ENCODE results near the gene ECSIT. TPM values are rescaled to one million over a fixed set of nuclear protein-coding genes. Genes with fewer than 3 reads are reported as not detected.

The ECSIT gene
- total and polyA plus RNA-seq, 10 donors: 30.2 to 55.1 (median 36.3) TPM

- no peaks in the 10 kb centered on the region for H3K27me3 ChIP-seq (replicated peaks in 1 of 7)
- H3K36me3 ChIP-seq: peaks cover 0 to 55% (median 28%) of the 10 kb centered on the region in 6 donors
- 81 to 88% (median 84%) methylated on average over 4 of the region's 4 CpGs for WGBS, 5 donors
- no peaks in the 10 kb centered on the region for H3K9me3 ChIP-seq
- H3K27ac ChIP-seq: no peak overlapping the region
- TF ChIP-seq CTCF (IDR thresholded peaks at IDR 0.05 in 8 of 11, conservative IDR thresholded peaks at IDR 0.05 in 3 of 11): no peak
- TF ChIP-seq POLR2AphosphoS5 (IDR thresholded peaks at IDR 0.05): no peak
- TF ChIP-seq POLR2A (IDR thresholded peaks at IDR 0.05): no peak
- peaks cover 25 to 85% (median 49%) of the 10 kb centered on the region in 6 donors for H3K4me1 ChIP-seq
- DNase-seq: no peak
- intact Hi-C loops (cut with DNase I; ENCODE audit: low total_unique reads): no loop called here
- no peak overlapping the region for H3K4me3 ChIP-seq
These were observed 27.9 kb upstream of the ECSIT start for GRCh38 chr19:11556634-11557420.

- no peaks in the 10 kb centered on the region for H3K27me3 ChIP-seq (replicated peaks in 1 of 7)
- H3K27ac ChIP-seq: no peak overlapping the region
- H3K36me3 ChIP-seq: peaks cover 0 to 63% (median 28%) of the 10 kb centered on the region in 6 donors
- intact Hi-C loops (cut with DNase I; ENCODE audit: low total_unique reads): no loop called here
- DNase-seq: no peak
- peaks cover 17 to 72% (median 40%) of the 10 kb centered on the region in 6 donors for H3K4me1 ChIP-seq
- TF ChIP-seq CTCF (IDR thresholded peaks at IDR 0.05 in 8 of 11, conservative IDR thresholded peaks at IDR 0.05 in 3 of 11) (no peak), POLR2A (IDR thresholded peaks at IDR 0.05) (no peak), POLR2AphosphoS5 (IDR thresholded peaks at IDR 0.05) (no peak)
- 86 to 94% (median 87%) methylated on average over 6 of the region's 6 CpGs for WGBS, 5 donors
- no peak overlapping the region for H3K4me3 ChIP-seq
- no peaks in the 10 kb centered on the region for H3K9me3 ChIP-seq
These were observed 26.3 kb upstream of the ECSIT start for GRCh38 chr19:11555246-11555645.

GRCh38 chr19:11554160-11554559 is 25.2 kb upstream of the ECSIT start:
- TF ChIP-seq POLR2AphosphoS5 (IDR thresholded peaks at IDR 0.05) (peak in 2 of 3 donors; percentile 17 to 43), CTCF (IDR thresholded peaks at IDR 0.05 in 8 of 11, conservative IDR thresholded peaks at IDR 0.05 in 3 of 11) (no peak), POLR2A (IDR thresholded peaks at IDR 0.05) (no peak)
- peaks cover 0 to 63% (median 28%) of the 10 kb centered on the region in 6 donors for H3K36me3 ChIP-seq
- peak overlapping the region in 4 of 8 donors; percentile 39 to 65 (median 55) for H3K27ac ChIP-seq
- H3K4me3 ChIP-seq: no peak overlapping the region
- WGBS, 5 donors: 53 to 81% (median 66%) methylated on average over 7 to 12 of the region's 12 CpGs
- no peaks in the 10 kb centered on the region for H3K27me3 ChIP-seq (replicated peaks in 1 of 7)
- DNase-seq: no peak
- intact Hi-C loops (cut with DNase I; ENCODE audit: low total_unique reads): no loop called here
- H3K4me1 ChIP-seq: peaks cover 10 to 62% (median 31%) of the 10 kb centered on the region in 6 donors
- no peaks in the 10 kb centered on the region for H3K9me3 ChIP-seq

- peaks cover 0 to 63% (median 28%) of the 10 kb centered on the region in 6 donors for H3K36me3 ChIP-seq
- intact Hi-C loops (cut with DNase I; ENCODE audit: low total_unique reads): no loop called here
- peak; percentile 3 to 14 (median 13) for TF ChIP-seq POLR2AphosphoS5 (IDR thresholded peaks at IDR 0.05)
- TF ChIP-seq POLR2A (IDR thresholded peaks at IDR 0.05): no peak
- TF ChIP-seq CTCF (IDR thresholded peaks at IDR 0.05 in 8 of 11, conservative IDR thresholded peaks at IDR 0.05 in 3 of 11): no peak
- H3K4me1 ChIP-seq: peaks cover 2 to 51% (median 23%) of the 10 kb centered on the region in 6 donors
- no peaks in the 10 kb centered on the region for H3K9me3 ChIP-seq
- 62 to 82% (median 77%) methylated on average over 13 to 20 of the region's 20 CpGs for WGBS, 5 donors
- no peaks in the 10 kb centered on the region for H3K27me3 ChIP-seq (replicated peaks in 1 of 7)
- no peak for DNase-seq
- peak overlapping the region in 2 of 8 donors; percentile 26 to 65 for H3K27ac ChIP-seq
- no peak overlapping the region for H3K4me3 ChIP-seq
These were observed 23.9 kb upstream of the ECSIT start for GRCh38 chr19:11552666-11553372.
